Liver (tissue), 9 donors: Measurements from ENCODE around the gene TMEM242. TPM values are rescaled to one million over a fixed set of nuclear protein-coding genes. Genes with fewer than 3 reads are reported as not detected.

ENCODE experiments used
- DNase-seq: peaks from one replicate; pipeline ENCODE4 v3.0.0-alpha.2; 2017; ENCODE audit warnings: low spot score
- H3K27ac ChIP-seq, 2 donors: one replicate each; pipeline ENCODE4 v1.7.0; 2013; ENCODE audit warnings: inconsistent platforms in 2 of 2, low read length in 2 of 2, control low read depth in 1 of 2, low read depth in 1 of 2, mild to moderate bottlenecking in 1 of 2
- H3K27me3 ChIP-seq, 4 donors: one replicate each; pipeline versions ENCODE4 v1.6.1 to v1.7.0; 2013; ENCODE audit warnings: low read length in 3 of 4, inconsistent platforms in 1 of 4, mild to moderate bottlenecking in 1 of 4, moderate library complexity in 1 of 4; ENCODE audit not compliant: control insufficient read depth in 4 of 4, insufficient read depth in 4 of 4
- H3K36me3 ChIP-seq, 4 donors: one replicate each; pipeline versions ENCODE4 v1.6.1 to v1.7.0; 2013; ENCODE audit warnings: low read length in 3 of 4, mild to moderate bottlenecking in 3 of 4, low read depth in 1 of 4, moderate library complexity in 1 of 4; ENCODE audit not compliant: control insufficient read depth in 4 of 4, insufficient read depth in 3 of 4
- H3K4me1 ChIP-seq, 4 donors: one replicate each; pipeline versions ENCODE4 v1.6.1 to v1.7.0; 2013; ENCODE audit warnings: low read length in 3 of 4, mild to moderate bottlenecking in 3 of 4, moderate library complexity in 1 of 4; ENCODE audit not compliant: control insufficient read depth in 4 of 4, insufficient read depth in 4 of 4
- H3K4me3 ChIP-seq, 3 donors: one replicate each; pipeline versions ENCODE4 v1.6.1 to v1.7.0; 2013; ENCODE audit warnings: low read length in 3 of 3, control low read depth in 1 of 3, low read depth in 1 of 3, mild to moderate bottlenecking in 1 of 3
- H3K9ac ChIP-seq, 2 donors: one replicate each; pipeline ENCODE4 v1.7.0; 2013; ENCODE audit warnings: low read length in 2 of 2, mild to moderate bottlenecking in 2 of 2, moderate library complexity in 2 of 2, control low read depth in 1 of 2, low read depth in 1 of 2
- H3K9me3 ChIP-seq, 4 donors: one replicate each; pipeline versions ENCODE4 v1.6.1 to v1.7.0; 2013; ENCODE audit warnings: low read length in 3 of 4; ENCODE audit not compliant: control insufficient read depth in 4 of 4
- ATF3 ChIP-seq: IDR thresholded peaks from 2 replicates; pipeline ENCODE4 v1.6.1; 2016; ENCODE audit warnings: antibody characterized with exemption
- EGR1 ChIP-seq, 2 donors: IDR thresholded peaks; 2 replicates each; pipeline ENCODE4 v1.6.1; 2016 to 2018; ENCODE audit warnings: antibody characterized with exemption in 2 of 2, low read depth in 2 of 2
- FOXA1 ChIP-seq: IDR thresholded peaks from 2 replicates; pipeline ENCODE4 v1.6.1; 2016; ENCODE audit warnings: antibody characterized with exemption
- FOXA2 ChIP-seq: IDR thresholded peaks from 2 replicates; pipeline ENCODE4 v1.6.1; 2016; ENCODE audit warnings: antibody characterized with exemption
- GABPA ChIP-seq, 2 donors: IDR thresholded peaks in 1 of 2; conservative IDR thresholded peaks in 1 of 2; 2 replicates each; pipeline ENCODE4 v1.6.1; 2016; ENCODE audit warnings: antibody characterized with exemption in 2 of 2, mild to moderate bottlenecking in 1 of 2, moderate library complexity in 1 of 2
- HNF4A ChIP-seq, 2 donors: conservative IDR thresholded peaks; 2 replicates each; pipeline ENCODE4 v1.6.1; 2016; ENCODE audit warnings: antibody characterized with exemption in 2 of 2, mild to moderate bottlenecking in 2 of 2
- HNF4G ChIP-seq: IDR thresholded peaks from 2 replicates; pipeline ENCODE4 v1.6.1; 2016; ENCODE audit warnings: antibody characterized with exemption
- JUND ChIP-seq, 2 donors: IDR thresholded peaks; 2 replicates each; pipeline ENCODE4 v1.6.1; 2016; ENCODE audit warnings: antibody characterized with exemption in 2 of 2
- MAX ChIP-seq: IDR thresholded peaks from 2 replicates; pipeline ENCODE4 v1.6.1; 2016; ENCODE audit warnings: antibody characterized with exemption
- NR2F2 ChIP-seq: IDR thresholded peaks from 2 replicates; pipeline ENCODE4 v1.6.1; 2016; ENCODE audit warnings: antibody characterized with exemption
- RAD21 ChIP-seq, 2 donors: IDR thresholded peaks; 2 replicates each; pipeline ENCODE4 v1.6.1; 2016; ENCODE audit warnings: antibody characterized with exemption in 2 of 2, mild to moderate bottlenecking in 2 of 2
- REST ChIP-seq: IDR thresholded peaks from 2 replicates; pipeline ENCODE4 v1.6.1; 2016; ENCODE audit warnings: antibody characterized with exemption, mild to moderate bottlenecking
- RXRA ChIP-seq, 2 donors: IDR thresholded peaks; 2 replicates each; pipeline ENCODE4 v1.6.1; 2017 to 2018; ENCODE audit warnings: antibody characterized with exemption in 2 of 2, mild to moderate bottlenecking in 1 of 2
- SP1 ChIP-seq: IDR thresholded peaks from 2 replicates; pipeline ENCODE4 v1.6.1; 2018; ENCODE audit warnings: antibody characterized with exemption, mild to moderate bottlenecking
- TAF1 ChIP-seq: conservative IDR thresholded peaks from 2 replicates; pipeline ENCODE4 v1.6.1; 2016; ENCODE audit warnings: antibody characterized with exemption, mild to moderate bottlenecking
- YY1 ChIP-seq: IDR thresholded peaks from 2 replicates; pipeline ENCODE4 v1.6.1; 2016; ENCODE audit warnings: antibody characterized with exemption, mild to moderate bottlenecking
- ZBTB33 ChIP-seq: IDR thresholded peaks from 2 replicates; pipeline ENCODE4 v1.6.1; 2016; ENCODE audit warnings: antibody characterized with exemption
- WGBS: extraction: QIAGEN DNeasy Blood & Tissue Kit; methylation state at CpG from one replicate; pipeline ENCODE4 v1.1.7; 2013; 5-methylcytosine and 5-hydroxymethylcytosine counted together
- polyA plus RNA-seq, 2 donors: library from polyadenylated mRNA; stranded (reverse) in 1 of 2; unstranded in 1 of 2; fragments of 200-250 nt in 1 of 2; fragments of >200 nt in 1 of 2; fragmentation: Nextera tagmentation in 1 of 2; extraction: Ambion mirVana in 1 of 2; gene quantifications; one replicate each; pipeline versions ENCODE4 v1.2.1 to v1.2.3, GENCODE V29; 2013 to 2015
- total RNA-seq, 2 donors: library from RNA; depleted of rRNA; stranded (reverse); fragments of >200 nt; gene quantifications; one replicate each; pipeline ENCODE4 v1.2.3, GENCODE V29; 2014
- donor health status: healthy.
- donor health status: healthy.
- donor health status: healthy.
- donor health status: healthy.
- donor health status: healthy.

The TMEM242 gene
- total and polyA plus RNA-seq, 4 donors, result 3.7 to 10.2 (median 6.1) TPM

GRCh38 chr6:157272372-157272771, 50.9 kb downstream of the TMEM242 start:
- no peaks in the 10 kb centered on the region for H3K9me3 ChIP-seq
- no peak overlapping the region for H3K27ac ChIP-seq
- no peak overlapping the region for H3K9ac ChIP-seq
- DNase-seq, result no peak
- H3K4me3 ChIP-seq, result no peak overlapping the region
- no peaks in the 10 kb centered on the region for H3K27me3 ChIP-seq
- H3K4me1 ChIP-seq, result peaks cover 0 to 15% (median 6%) of the 10 kb centered on the region in 4 donors
- TF ChIP-seq GABPA (IDR thresholded peaks at IDR 0.05 in 1 of 2, conservative IDR thresholded peaks at IDR 0.05 in 1 of 2), result no peak
- WGBS, result 74% methylated on average over 7 of the region's 7 CpGs
- no peaks in the 10 kb centered on the region for H3K36me3 ChIP-seq

GRCh38 chr6:157271911-157272310, 51.4 kb downstream of the TMEM242 start:
- Histone ChIP-seq H3K27me3 (no peaks in the 10 kb centered on the region), H3K4me3 (no peak overlapping the region), H3K9ac (no peak overlapping the region), H3K4me1 (peaks cover 0 to 15% (median 6%) of the 10 kb centered on the region in 4 donors), H3K27ac (no peak overlapping the region), H3K36me3 (no peaks in the 10 kb centered on the region), H3K9me3 (no peaks in the 10 kb centered on the region)
- no peak for DNase-seq
- peak in 1 of 2 donors; percentile 10 for TF ChIP-seq RAD21 (IDR thresholded peaks at IDR 0.05)
- no peak for TF ChIP-seq ATF3
- whole genome bisulfite sequencing, result 84% methylated on average over 4 of the region's 4 CpGs

GRCh38 chr6:157271441-157271840, 51.9 kb downstream of the TMEM242 start:
- no peak overlapping the region for H3K27ac ChIP-seq
- no peak for TF ChIP-seq HNF4G
- TF ChIP-seq RXRA (IDR thresholded peaks at IDR 0.05), result no peak
- no peak for TF ChIP-seq HNF4A (conservative IDR thresholded peaks at IDR 0.05)
- TF ChIP-seq NR2F2, result no peak
- no peak for TF ChIP-seq YY1
- no peak for TF ChIP-seq EGR1 (IDR thresholded peaks at IDR 0.05; ENCODE audit: low read depth in 2 of 2)
- no peak for TF ChIP-seq FOXA1
- TF ChIP-seq JUND (IDR thresholded peaks at IDR 0.05), result no peak
- TF ChIP-seq RAD21 (IDR thresholded peaks at IDR 0.05), result no peak
- no peak for TF ChIP-seq MAX
- no peak for TF ChIP-seq TAF1
- TF ChIP-seq REST, result no peak
- no peak for TF ChIP-seq ZBTB33
- TF ChIP-seq GABPA (IDR thresholded peaks at IDR 0.05 in 1 of 2, conservative IDR thresholded peaks at IDR 0.05 in 1 of 2), result no peak
- TF ChIP-seq FOXA2, result no peak
- TF ChIP-seq SP1, result no peak

More at GRCh38 chr6:157271441-157271840, 51.9 kb downstream of the TMEM242 start:
- no peaks in the 10 kb centered on the region for H3K27me3 ChIP-seq
- no peak overlapping the region for H3K9ac ChIP-seq
- 96% methylated on average over 9 of the region's 9 CpGs for WGBS
- H3K36me3 ChIP-seq, result no peaks in the 10 kb centered on the region
- H3K4me3 ChIP-seq, result no peak overlapping the region
- no peaks in the 10 kb centered on the region for H3K9me3 ChIP-seq
- peaks cover 0 to 15% (median 6%) of the 10 kb centered on the region in 4 donors for H3K4me1 ChIP-seq
- no peak for DNase-seq
